SK-N-MC (cell line): Measurements from ENCODE around the gene EFHD2.
"Not testable (repeated sequence)": the region's sequence is repeated elsewhere in the genome, so short reads cannot be mapped to it uniquely, and the experiment has no call there.

Experiments
- DNase-seq: peaks from one replicate; pipeline ENCODE4 v3.0.0-alpha.2; 2011; ENCODE audit warnings: low read depth, low spot score
- H3K27ac ChIP-seq: fragments of 200-600 bp; sonication (generic); 2 replicates; pipeline ENCODE4 v1.5.1; 2016; ENCODE audit warnings: mixed run types
- H3K36me3 ChIP-seq: fragments of 200-600 bp; sonication (generic); 2 replicates; pipeline ENCODE4 v1.6.1; 2017; ENCODE audit warnings: antibody characterized with exemption, low read length, mixed read lengths; ENCODE audit not compliant: insufficient read depth
- H3K4me3 ChIP-seq: fragments of 200-600 bp; sonication (generic); 2 replicates; pipeline ENCODE4 v1.5.1; 2016
- H3K9ac ChIP-seq: fragments of 200-600 bp; sonication (generic); 2 replicates; pipeline ENCODE4 v1.8.0; 2017; ENCODE audit warnings: mixed run types, mixed read lengths; ENCODE audit not compliant: insufficient read length
- H3K9me3 ChIP-seq: fragments of 200-600 bp; sonication (generic); 2 replicates; pipeline ENCODE4 v1.6.1; 2017; ENCODE audit warnings: low read depth, mild to moderate bottlenecking, antibody characterized with exemption, low read length, moderate library complexity, mixed read lengths
- EZH2 ChIP-seq: fragments of 200-600 bp; sonication (generic); IDR thresholded peaks from one replicate; pipeline ENCODE4 v1.6.1; 2017; ENCODE audit warnings: antibody characterized with exemption
- FOXP2 ChIP-seq: optimal IDR thresholded peaks from 2 replicates; pipeline ENCODE3; 2011; ENCODE audit warnings: mild to moderate bottlenecking, moderate library complexity; ENCODE audit not compliant: insufficient read depth; ENCODE audit errors: extremely low read length, control extremely low read depth
- POLR2AphosphoS5 ChIP-seq: IDR thresholded peaks from 2 replicates; pipeline ENCODE4 v1.6.1; 2012; ENCODE audit warnings: mild to moderate bottlenecking, low read depth, low read length, borderline replicate concordance

Gene EFHD2

DNA sequence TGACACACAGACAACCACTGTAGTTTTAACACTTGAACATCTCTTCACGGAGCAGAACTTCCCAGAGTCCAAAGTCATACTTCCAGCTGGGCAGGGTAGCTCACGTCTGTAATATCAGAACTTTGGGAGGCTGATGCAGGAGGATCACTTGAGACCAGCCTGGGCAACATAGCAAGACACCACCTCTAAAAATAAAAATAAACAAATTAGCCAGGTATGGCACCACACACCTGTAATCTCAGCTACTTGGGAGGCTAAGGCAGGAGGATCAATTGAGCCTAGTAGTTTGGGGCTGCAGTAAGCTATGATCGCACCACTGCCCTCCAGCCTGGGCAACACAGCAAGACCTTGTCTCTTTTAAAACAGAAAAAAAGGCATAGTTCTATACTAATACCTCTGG lies 24.3 kb upstream of the EFHD2 start:
- Histone ChIP-seq H3K27ac (no peak overlapping the region), H3K4me3 (no peak overlapping the region), H3K9me3 (no peaks in the 10 kb centered on the region), H3K9ac (no peak overlapping the region), H3K36me3 (no peaks in the 10 kb centered on the region)
- DNase-seq = no peak
- TF ChIP-seq POLR2AphosphoS5 = no peak
- no peak for TF ChIP-seq FOXP2
- no peak for TF ChIP-seq EZH2

GRCh38 chr1:15386164-15386749 lies 23.4 kb upstream of the EFHD2 start:
- H3K36me3 ChIP-seq = no peaks in the 10 kb centered on the region
- H3K9ac ChIP-seq = no peak overlapping the region
- no peak overlapping the region for H3K27ac ChIP-seq
- no peak for TF ChIP-seq EZH2
- DNase-seq = no peak
- H3K4me3 ChIP-seq = no peak overlapping the region
- no peaks in the 10 kb centered on the region for H3K9me3 ChIP-seq

DNA sequence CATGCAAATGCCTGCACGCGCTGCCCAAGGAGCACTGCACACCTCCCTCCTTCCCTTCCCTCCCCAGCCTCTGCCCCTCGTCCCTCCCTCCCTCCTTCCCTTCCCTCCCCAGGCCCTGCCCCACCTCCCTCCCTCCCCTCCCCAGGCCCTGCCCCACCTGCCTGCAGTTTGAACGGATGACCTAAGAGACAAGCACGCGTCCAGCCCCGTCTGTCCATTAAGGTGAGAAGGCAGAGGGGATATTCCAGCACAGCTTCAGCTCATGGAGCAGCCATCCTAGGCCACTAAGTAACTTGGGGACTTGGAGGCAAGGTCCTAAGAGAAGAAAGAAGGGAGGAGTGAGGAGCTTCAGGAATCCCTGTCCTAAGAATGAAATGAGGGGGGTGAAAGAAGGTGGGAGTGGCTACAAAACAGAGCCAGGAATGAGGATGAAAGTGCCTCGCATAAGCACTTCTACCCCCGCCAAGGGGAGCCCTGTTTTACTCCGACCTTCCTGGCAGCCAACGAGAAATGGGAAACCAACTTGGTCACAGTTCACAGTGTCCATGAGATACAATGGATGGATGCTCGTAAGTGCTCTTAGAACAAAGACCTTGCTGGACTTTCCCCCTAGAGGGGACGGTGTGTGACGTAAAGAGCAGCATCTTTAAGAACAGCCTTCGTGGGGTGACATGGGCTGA lies 21.3 kb upstream of the EFHD2 start:
- no peaks in the 10 kb centered on the region for H3K36me3 ChIP-seq
- no peaks in the 10 kb centered on the region for H3K9me3 ChIP-seq
- no peak overlapping the region for H3K27ac ChIP-seq
- H3K9ac ChIP-seq = no peak overlapping the region
- TF ChIP-seq EZH2 = no peak
- no peak for TF ChIP-seq POLR2AphosphoS5
- TF ChIP-seq FOXP2 = no peak
- no peak overlapping the region for H3K4me3 ChIP-seq
- DNase-seq = no peak

DNA sequence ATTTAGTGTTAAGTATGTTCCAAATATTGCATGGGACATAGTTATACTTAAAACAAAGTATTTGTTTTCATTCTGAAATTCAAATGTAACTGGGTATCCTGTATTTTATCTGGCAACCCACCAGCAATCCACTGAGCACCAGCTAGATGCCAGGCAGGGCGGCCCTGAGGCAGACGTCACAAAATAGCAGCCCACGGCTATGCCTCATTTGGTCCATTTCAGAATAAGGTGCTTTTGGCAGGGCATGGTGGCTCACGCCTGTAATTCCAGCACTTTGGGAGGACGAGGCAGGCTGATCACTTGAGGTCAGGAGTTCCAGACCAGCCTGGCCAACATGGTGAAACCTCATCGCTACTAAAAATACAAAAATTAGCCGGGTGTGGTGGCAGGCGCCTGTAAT lies 19.9 kb upstream of the EFHD2 start:
- H3K27ac ChIP-seq, H3K9ac ChIP-seq, H3K9me3 ChIP-seq, DNase-seq, H3K36me3 ChIP-seq, H3K4me3 ChIP-seq: not testable (repeated sequence)

DNA sequence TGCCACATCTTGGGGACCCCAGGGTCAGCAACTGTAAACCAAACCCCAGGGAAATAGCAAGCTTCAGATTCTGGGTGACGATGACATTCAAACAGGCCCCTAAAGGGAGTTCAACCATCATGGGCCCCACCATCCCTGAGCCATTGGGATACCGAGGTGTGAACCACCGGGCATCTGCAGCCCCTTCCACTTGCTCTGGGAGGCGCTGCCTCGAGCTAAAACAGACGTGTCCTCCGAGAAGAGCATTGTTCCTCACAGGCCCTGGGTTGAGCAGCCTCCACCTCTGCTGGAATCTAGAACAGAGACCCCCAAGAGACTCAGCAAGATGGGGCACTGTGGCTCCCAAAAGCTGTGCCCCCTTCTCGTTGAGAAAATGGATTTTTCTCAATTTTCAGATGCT lies 19.0 kb upstream of the EFHD2 start:
- no peaks in the 10 kb centered on the region for H3K36me3 ChIP-seq
- no peak for TF ChIP-seq POLR2AphosphoS5
- no peak for TF ChIP-seq FOXP2
- no peak for TF ChIP-seq EZH2
- H3K9me3 ChIP-seq = no peaks in the 10 kb centered on the region
- DNase-seq = no peak
- no peak overlapping the region for H3K4me3 ChIP-seq
- no peak overlapping the region for H3K27ac ChIP-seq
- H3K9ac ChIP-seq = no peak overlapping the region

DNA sequence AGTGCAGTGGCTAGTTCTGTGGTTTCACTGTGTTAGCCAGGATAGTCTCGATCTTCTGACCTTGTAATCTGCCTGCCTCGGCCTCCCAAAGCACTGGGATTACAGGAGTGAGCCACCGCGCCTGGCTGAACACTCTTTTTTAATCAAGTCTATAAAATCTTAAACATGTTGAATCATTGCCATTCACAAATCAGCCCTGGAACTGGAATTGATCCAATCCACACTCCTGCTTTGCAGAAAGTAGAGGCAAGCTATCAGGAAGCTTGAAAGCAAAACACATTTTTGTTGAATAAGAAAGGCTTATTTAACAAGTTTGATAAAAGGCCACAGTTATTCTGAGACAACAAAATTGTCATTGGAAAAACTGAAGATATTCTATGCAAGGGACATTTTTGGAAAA lies 18.3 kb upstream of the EFHD2 start:
- DNase-seq = no peak
- Histone ChIP-seq H3K9ac (no peak overlapping the region), H3K36me3 (no peaks in the 10 kb centered on the region), H3K27ac (no peak overlapping the region), H3K4me3 (no peak overlapping the region), H3K9me3 (no peaks in the 10 kb centered on the region)
- TF ChIP-seq FOXP2 (no peak), EZH2 (no peak), POLR2AphosphoS5 (no peak)

DNA sequence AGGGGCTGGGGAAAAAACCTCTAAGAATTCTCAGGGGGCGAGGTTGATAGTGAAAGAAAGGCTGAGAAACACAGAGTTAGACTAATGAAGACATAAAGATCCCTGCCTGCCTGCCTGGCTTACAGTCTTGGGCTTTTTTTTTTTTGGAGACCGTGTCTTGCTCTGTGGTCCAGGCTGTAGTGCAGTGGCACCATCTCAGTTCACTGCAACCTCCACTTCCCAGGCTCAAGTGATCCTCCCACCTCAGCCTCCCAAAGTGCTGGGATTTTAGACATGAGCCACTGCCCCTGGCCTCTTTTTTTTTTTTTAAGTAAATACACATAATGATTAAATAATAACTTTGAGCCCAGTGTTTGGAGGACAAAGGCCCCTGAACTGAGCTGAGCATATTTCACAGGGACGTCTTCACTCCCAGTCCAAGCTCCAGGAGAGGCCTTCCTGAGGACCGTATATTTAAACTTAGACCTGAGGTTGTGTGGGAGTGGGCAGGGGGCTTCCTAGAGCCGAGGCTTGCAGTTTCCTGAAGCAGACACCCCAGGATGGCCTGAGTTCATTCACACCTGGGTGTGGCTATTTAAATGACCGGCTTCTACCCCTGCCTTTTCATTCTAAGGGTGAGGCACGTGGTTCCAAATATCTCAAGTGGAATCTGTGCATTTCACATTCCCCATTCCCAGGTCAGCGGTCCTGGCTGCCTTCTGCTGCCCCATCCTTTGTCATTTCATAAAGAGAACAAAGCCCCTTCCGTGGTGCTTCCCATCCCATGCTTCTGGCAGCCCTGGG lies 16.0 kb upstream of the EFHD2 start:
- H3K9ac ChIP-seq = no peak overlapping the region
- H3K36me3 ChIP-seq = no peaks in the 10 kb centered on the region
- H3K27ac ChIP-seq = no peak overlapping the region
- TF ChIP-seq POLR2AphosphoS5 (no peak), FOXP2 (no peak), EZH2 (no peak)
- no peak overlapping the region for H3K4me3 ChIP-seq
- H3K9me3 ChIP-seq = no peaks in the 10 kb centered on the region
- DNase-seq = no peak

GRCh38 chr1:15394258-15394690 lies 15.4 kb upstream of the EFHD2 start:
- no peak for DNase-seq
- Histone ChIP-seq H3K36me3 (no peaks in the 10 kb centered on the region), H3K9ac (no peak overlapping the region), H3K27ac (no peak overlapping the region), H3K4me3 (no peak overlapping the region), H3K9me3 (no peaks in the 10 kb centered on the region)
- no peak for TF ChIP-seq FOXP2
- no peak for TF ChIP-seq EZH2
- no peak for TF ChIP-seq POLR2AphosphoS5
